ENCODE measurements around the gene ENOX1.
"Not testable (repeated sequence)": the region's sequence is repeated elsewhere in the genome, so short reads cannot be mapped to it uniquely, and the experiment has no call there.

GRCh38 chr13:43416408-43416807 is 370.4 kb downstream of the ENOX1 start:
- TF ChIP-seq CTCF (conservative IDR thresholded peaks at IDR 0.05; ENCODE audit: low read depth, low read length); EZH2phosphoT487 (IDR thresholded peaks at IDR 0.05; ENCODE audit: borderline replicate concordance, low read length): not testable (repeated sequence)
